GM23338 (cell line): ENCODE data around the gene TRDN. TPM values are rescaled to one million over a fixed set of nuclear protein-coding genes. Genes with fewer than 3 reads are reported as not detected.

Experiments
- ATAC-seq: fragments of 200-7000 bp; cut with Tn5 transposase; 3 replicates; pipeline ENCODE4 v1.9.1; 2020
- DNase-seq: peaks from one replicate; pipeline ENCODE4 v3.0.0-alpha.2; 2015; ENCODE audit warnings: low spot score
- H2AFZ ChIP-seq: fragments of 200-600 bp; sonication (generic); 2 replicates; pipeline ENCODE4 v1.8.0; 2016; ENCODE audit warnings: antibody characterized with exemption, mild to moderate bottlenecking, moderate library complexity
- H3F3A ChIP-seq: fragments of 200-600 bp; sonication (generic); replicated peaks from 2 replicates; pipeline ENCODE4 v1.8.0; 2017; ENCODE audit warnings: antibody characterized with exemption, mixed run types, low read depth
- H3K27ac ChIP-seq: fragments of 200-600 bp; sonication (generic); 2 replicates; pipeline ENCODE4 v1.6.1; 2016; ENCODE audit warnings: low read depth
- H3K27me3 ChIP-seq: fragments of 200-600 bp; sonication (generic); 2 replicates; pipeline ENCODE4 v1.8.0; 2016; ENCODE audit warnings: mild to moderate bottlenecking, mixed run types, moderate library complexity; ENCODE audit not compliant: insufficient read depth
- H3K36me3 ChIP-seq: fragments of 200-600 bp; sonication (generic); 2 replicates; pipeline ENCODE4 v1.8.0; 2016; ENCODE audit warnings: mild to moderate bottlenecking; ENCODE audit not compliant: insufficient read depth
- H3K4me1 ChIP-seq: fragments of 200-600 bp; sonication (generic); 2 replicates; pipeline ENCODE4 v1.8.0; 2016; ENCODE audit warnings: mild to moderate bottlenecking, moderate library complexity; ENCODE audit not compliant: insufficient read depth
- H3K4me2 ChIP-seq: fragments of 200-600 bp; sonication (generic); 2 replicates; pipeline ENCODE4 v1.7.1; 2017; ENCODE audit warnings: mixed run types
- H3K4me3 ChIP-seq: fragments of 200-600 bp; sonication (generic); 2 replicates; pipeline ENCODE4 v1.6.1; 2016; ENCODE audit warnings: mixed run types
- H3K79me2 ChIP-seq: fragments of 200-600 bp; sonication (generic); replicated peaks from 2 replicates; pipeline ENCODE4 v1.8.0; 2017; ENCODE audit warnings: mild to moderate bottlenecking; ENCODE audit not compliant: insufficient read depth
- H3K9me2 ChIP-seq: fragments of 200-600 bp; sonication (generic); 2 replicates; pipeline ENCODE4 v1.8.0; 2017; ENCODE audit not compliant: insufficient read depth
- H4K20me1 ChIP-seq: fragments of 200-600 bp; sonication (generic); replicated peaks from 2 replicates; pipeline ENCODE4 v1.8.0; 2017; ENCODE audit warnings: mild to moderate bottlenecking; ENCODE audit not compliant: insufficient read depth
- H3K27ac Mint-ChIP-seq: 2 replicates; pipeline ENCODE4 v1.8.0; 2020; ENCODE audit warnings: inconsistent platforms, mild to moderate bottlenecking, moderate library complexity, mixed read lengths
- H3K27me3 Mint-ChIP-seq: 3 replicates; pipeline ENCODE4 v1.8.0; 2022; ENCODE audit warnings: low read depth, mild to moderate bottlenecking, moderate library complexity, mixed read lengths, inconsistent platforms; ENCODE audit not compliant: insufficient read depth, poor library complexity
- H3K36me3 Mint-ChIP-seq: 3 replicates; pipeline ENCODE4 v1.8.0; 2021; ENCODE audit warnings: low read depth, mild to moderate bottlenecking, inconsistent platforms, moderate library complexity, mixed read lengths
- H3K4me1 Mint-ChIP-seq: 3 replicates; pipeline ENCODE4 v1.8.0; 2020; ENCODE audit warnings: mild to moderate bottlenecking, inconsistent platforms, mixed read lengths
- H3K4me3 Mint-ChIP-seq: 3 replicates; pipeline ENCODE4 v1.8.0; 2021; ENCODE audit warnings: moderate library complexity, mild to moderate bottlenecking, inconsistent platforms, mixed read lengths
- H3K9me3 Mint-ChIP-seq: 3 replicates; pipeline ENCODE4 v1.8.0; 2020; ENCODE audit warnings: moderate library complexity, mild to moderate bottlenecking, inconsistent platforms, mixed read lengths
- CREB1 ChIP-seq: fragments of 250-450 bp; sonication (Bioruptor Pico); IDR thresholded peaks from 2 replicates; pipeline ENCODE4 v1.5.0; 2020; ENCODE audit warnings: low read depth, mild to moderate bottlenecking, moderate library complexity
- ETS1 ChIP-seq: IDR thresholded peaks from 2 replicates; pipeline ENCODE4 v1.6.1; 2016; ENCODE audit warnings: antibody characterized with exemption
- EZH2 ChIP-seq: fragments of 200-600 bp; sonication (generic); IDR thresholded peaks from one replicate; pipeline ENCODE4 v1.8.0; 2017; ENCODE audit warnings: antibody characterized with exemption, mild to moderate bottlenecking, low read depth; ENCODE audit not compliant: unreplicated experiment
- JUNB ChIP-seq: IDR thresholded peaks from one replicate; pipeline ENCODE4 v1.6.1; 2016; ENCODE audit warnings: antibody characterized with exemption; ENCODE audit not compliant: unreplicated experiment
- NANOG ChIP-seq: IDR thresholded peaks from 2 replicates; pipeline ENCODE4 v1.6.1; 2016; ENCODE audit warnings: antibody characterized with exemption, borderline replicate concordance
- POLR2AphosphoS5 ChIP-seq: IDR thresholded peaks from 2 replicates; pipeline ENCODE4 v1.6.1; 2016; ENCODE audit warnings: antibody characterized with exemption, low read depth
- ZNF114 ChIP-seq: fragments of 250-450 bp; sonication (Bioruptor Pico); IDR thresholded peaks from 2 replicates; pipeline ENCODE4 v1.5.0; 2020; ENCODE audit warnings: mild to moderate bottlenecking, moderate library complexity
- polyA plus RNA-seq: library from polyadenylated mRNA; unstranded; fragments of >200 nt; fragmentation: Nextera tagmentation; extraction: Ambion mirVana; gene quantifications from 2 replicates; pipeline ENCODE4 v1.2.1, GENCODE V29; 2016
- total RNA-seq: library from RNA; depleted of rRNA; stranded (reverse); fragments of >200 nt; shearing (Covaris generic); gene quantifications from 2 replicates; pipeline ENCODE4 v1.2.3, GENCODE V29; 2014
- TF ChIP-seq, protein P1 (sequence below), 2 experiments: fragments of 200-600 bp in 1 of 2; sonication (generic) in 1 of 2; conservative IDR thresholded peaks; 2 replicates each; pipeline versions ENCODE4 v1.5.1 to v1.6.1; 2016 to 2017; ENCODE audit warnings: antibody characterized with exemption in 2 of 2, low read depth in 2 of 2, mild to moderate bottlenecking in 2 of 2, moderate library complexity in 1 of 2
- TF ChIP-seq, protein P2 (sequence below): fragments of 250-450 bp; sonication (Bioruptor Pico); IDR thresholded peaks from 2 replicates; pipeline ENCODE4 v1.5.0; 2020; ENCODE audit warnings: mild to moderate bottlenecking, moderate library complexity

The TRDN gene
- total and polyA plus RNA-seq, 2 experiments from 2014 or later = 35.5 to 137 TPM

GRCh38 chr6:123333000-123333756 lies 303.6 kb downstream of the TRDN start (continued):
- TF ChIP-seq, protein P1, sequence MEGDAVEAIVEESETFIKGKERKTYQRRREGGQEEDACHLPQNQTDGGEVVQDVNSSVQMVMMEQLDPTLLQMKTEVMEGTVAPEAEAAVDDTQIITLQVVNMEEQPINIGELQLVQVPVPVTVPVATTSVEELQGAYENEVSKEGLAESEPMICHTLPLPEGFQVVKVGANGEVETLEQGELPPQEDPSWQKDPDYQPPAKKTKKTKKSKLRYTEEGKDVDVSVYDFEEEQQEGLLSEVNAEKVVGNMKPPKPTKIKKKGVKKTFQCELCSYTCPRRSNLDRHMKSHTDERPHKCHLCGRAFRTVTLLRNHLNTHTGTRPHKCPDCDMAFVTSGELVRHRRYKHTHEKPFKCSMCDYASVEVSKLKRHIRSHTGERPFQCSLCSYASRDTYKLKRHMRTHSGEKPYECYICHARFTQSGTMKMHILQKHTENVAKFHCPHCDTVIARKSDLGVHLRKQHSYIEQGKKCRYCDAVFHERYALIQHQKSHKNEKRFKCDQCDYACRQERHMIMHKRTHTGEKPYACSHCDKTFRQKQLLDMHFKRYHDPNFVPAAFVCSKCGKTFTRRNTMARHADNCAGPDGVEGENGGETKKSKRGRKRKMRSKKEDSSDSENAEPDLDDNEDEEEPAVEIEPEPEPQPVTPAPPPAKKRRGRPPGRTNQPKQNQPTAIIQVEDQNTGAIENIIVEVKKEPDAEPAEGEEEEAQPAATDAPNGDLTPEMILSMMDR (conservative IDR thresholded peaks at IDR 0.05; ENCODE audit: low read depth in 2 of 2) = no peak
- no peak for TF ChIP-seq POLR2AphosphoS5
- TF ChIP-seq NANOG = no peak

DNA sequence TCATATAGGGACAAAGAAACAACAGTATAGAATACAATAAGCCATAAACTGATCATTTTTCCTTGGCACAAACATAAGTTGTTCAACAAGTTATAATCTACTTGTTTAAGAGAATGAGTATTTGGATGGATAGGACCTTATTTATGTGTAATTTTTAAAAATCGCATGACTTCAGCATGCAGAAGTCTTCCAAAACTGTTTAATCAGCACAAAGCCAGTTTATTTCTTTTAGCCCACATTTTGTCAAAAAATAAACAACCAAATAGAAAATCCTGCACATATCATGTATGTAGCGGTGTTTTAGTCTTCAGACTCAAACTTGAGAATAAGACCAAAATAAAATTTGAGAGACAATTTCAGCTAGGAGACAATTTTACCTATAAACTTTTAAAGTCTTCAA lies 304.7 kb downstream of the TRDN start:
- no peaks in the 10 kb centered on the region for H3K36me3 Mint-ChIP-seq
- no peaks in the 10 kb centered on the region for H4K20me1 ChIP-seq
- H3K4me1 Mint-ChIP-seq = no peaks in the 10 kb centered on the region
- H3K27ac Mint-ChIP-seq = no peak overlapping the region
- no peak for ATAC-seq
- no peak overlapping the region for H2AFZ ChIP-seq
- H3K9me3 Mint-ChIP-seq = no peaks in the 10 kb centered on the region
- no peak overlapping the region for H3K4me3 ChIP-seq
- no peak overlapping the region for H3K4me2 ChIP-seq
- no peak overlapping the region for H3K4me3 Mint-ChIP-seq
- no peaks in the 10 kb centered on the region for H3K4me1 ChIP-seq
- DNase-seq = no peak
- H3K9me2 ChIP-seq = no peaks in the 10 kb centered on the region
- H3K79me2 ChIP-seq = no peaks in the 10 kb centered on the region
- H3K36me3 ChIP-seq = no peaks in the 10 kb centered on the region
- no peaks in the 10 kb centered on the region for H3K27me3 Mint-ChIP-seq
- H3K27ac ChIP-seq = no peak overlapping the region
- no peaks in the 10 kb centered on the region for H3F3A ChIP-seq
- H3K27me3 ChIP-seq = no peaks in the 10 kb centered on the region
- TF ChIP-seq EZH2 = no peak
- no peak for TF ChIP-seq JUNB
- no peak for TF ChIP-seq ETS1
- TF ChIP-seq POLR2AphosphoS5 = no peak
- TF ChIP-seq, protein P1 (conservative IDR thresholded peaks at IDR 0.05; ENCODE audit: low read depth in 2 of 2) = no peak
- TF ChIP-seq, protein P2, sequence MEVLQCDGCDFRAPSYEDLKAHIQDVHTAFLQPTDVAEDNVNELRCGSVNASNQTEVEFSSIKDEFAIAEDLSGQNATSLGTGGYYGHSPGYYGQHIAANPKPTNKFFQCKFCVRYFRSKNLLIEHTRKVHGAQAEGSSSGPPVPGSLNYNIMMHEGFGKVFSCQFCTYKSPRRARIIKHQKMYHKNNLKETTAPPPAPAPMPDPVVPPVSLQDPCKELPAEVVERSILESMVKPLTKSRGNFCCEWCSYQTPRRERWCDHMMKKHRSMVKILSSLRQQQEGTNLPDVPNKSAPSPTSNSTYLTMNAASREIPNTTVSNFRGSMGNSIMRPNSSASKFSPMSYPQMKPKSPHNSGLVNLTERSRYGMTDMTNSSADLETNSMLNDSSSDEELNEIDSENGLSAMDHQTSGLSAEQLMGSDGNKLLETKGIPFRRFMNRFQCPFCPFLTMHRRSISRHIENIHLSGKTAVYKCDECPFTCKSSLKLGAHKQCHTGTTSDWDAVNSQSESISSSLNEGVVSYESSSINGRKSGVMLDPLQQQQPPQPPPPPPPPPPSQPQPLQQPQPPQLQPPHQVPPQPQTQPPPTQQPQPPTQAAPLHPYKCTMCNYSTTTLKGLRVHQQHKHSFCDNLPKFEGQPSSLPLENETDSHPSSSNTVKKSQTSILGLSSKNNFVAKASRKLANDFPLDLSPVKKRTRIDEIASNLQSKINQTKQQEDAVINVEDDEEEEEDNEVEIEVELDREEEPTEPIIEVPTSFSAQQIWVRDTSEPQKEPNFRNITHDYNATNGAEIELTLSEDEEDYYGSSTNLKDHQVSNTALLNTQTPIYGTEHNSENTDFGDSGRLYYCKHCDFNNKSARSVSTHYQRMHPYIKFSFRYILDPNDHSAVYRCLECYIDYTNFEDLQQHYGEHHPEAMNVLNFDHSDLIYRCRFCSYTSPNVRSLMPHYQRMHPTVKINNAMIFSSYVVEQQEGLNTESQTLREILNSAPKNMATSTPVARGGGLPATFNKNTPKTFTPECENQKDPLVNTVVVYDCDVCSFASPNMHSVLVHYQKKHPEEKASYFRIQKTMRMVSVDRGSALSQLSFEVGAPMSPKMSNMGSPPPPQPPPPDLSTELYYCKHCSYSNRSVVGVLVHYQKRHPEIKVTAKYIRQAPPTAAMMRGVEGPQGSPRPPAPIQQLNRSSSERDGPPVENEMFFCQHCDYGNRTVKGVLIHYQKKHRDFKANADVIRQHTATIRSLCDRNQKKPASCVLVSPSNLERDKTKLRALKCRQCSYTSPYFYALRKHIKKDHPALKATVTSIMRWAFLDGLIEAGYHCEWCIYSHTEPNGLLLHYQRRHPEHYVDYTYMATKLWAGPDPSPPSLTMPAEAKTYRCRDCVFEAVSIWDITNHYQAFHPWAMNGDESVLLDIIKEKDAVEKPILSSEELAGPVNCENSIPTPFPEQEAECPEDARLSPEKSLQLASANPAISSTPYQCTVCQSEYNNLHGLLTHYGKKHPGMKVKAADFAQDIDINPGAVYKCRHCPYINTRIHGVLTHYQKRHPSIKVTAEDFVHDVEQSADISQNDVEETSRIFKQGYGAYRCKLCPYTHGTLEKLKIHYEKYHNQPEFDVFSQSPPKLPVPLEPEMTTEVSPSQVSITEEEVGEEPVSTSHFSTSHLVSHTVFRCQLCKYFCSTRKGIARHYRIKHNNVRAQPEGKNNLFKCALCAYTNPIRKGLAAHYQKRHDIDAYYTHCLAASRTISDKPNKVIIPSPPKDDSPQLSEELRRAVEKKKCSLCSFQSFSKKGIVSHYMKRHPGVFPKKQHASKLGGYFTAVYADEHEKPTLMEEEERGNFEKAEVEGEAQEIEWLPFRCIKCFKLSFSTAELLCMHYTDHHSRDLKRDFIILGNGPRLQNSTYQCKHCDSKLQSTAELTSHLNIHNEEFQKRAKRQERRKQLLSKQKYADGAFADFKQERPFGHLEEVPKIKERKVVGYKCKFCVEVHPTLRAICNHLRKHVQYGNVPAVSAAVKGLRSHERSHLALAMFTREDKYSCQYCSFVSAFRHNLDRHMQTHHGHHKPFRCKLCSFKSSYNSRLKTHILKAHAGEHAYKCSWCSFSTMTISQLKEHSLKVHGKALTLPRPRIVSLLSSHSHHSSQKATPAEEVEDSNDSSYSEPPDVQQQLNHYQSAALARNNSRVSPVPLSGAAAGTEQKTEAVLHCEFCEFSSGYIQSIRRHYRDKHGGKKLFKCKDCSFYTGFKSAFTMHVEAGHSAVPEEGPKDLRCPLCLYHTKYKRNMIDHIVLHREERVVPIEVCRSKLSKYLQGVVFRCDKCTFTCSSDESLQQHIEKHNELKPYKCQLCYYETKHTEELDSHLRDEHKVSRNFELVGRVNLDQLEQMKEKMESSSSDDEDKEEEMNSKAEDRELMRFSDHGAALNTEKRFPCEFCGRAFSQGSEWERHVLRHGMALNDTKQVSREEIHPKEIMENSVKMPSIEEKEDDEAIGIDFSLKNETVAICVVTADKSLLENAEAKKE (CRISPR knock-in tag) = no peak
- no peak for TF ChIP-seq CREB1
- TF ChIP-seq ZNF114 (CRISPR knock-in tag) = no peak
